GM13977 (cell line): ENCODE data around the gene OLFM1.

Source experiments
- DNase-seq: peaks from one replicate; pipeline ENCODE4 v3.0.0; 2012; ENCODE audit warnings: low spot score
- CTCF ChIP-seq: IDR thresholded peaks from 2 replicates; pipeline ENCODE4 v1.5.1; 2012; ENCODE audit warnings: mild to moderate bottlenecking, control low read depth; ENCODE audit not compliant: insufficient read depth; ENCODE audit errors: extremely low read depth, missing control alignments
- in situ Hi-C: fragments of 300-500 bp; cut with MboI; formaldehyde crosslinking; loops from one replicate; pipeline ENCODE4 v1.12.0; 2022; ENCODE audit warnings: low sequenced_read_pairs, low pct_unique_long_range_greater_than_20kb, mixed read lengths, inconsistent platforms; ENCODE audit not compliant: unreplicated experiment

The OLFM1 gene

DNA sequence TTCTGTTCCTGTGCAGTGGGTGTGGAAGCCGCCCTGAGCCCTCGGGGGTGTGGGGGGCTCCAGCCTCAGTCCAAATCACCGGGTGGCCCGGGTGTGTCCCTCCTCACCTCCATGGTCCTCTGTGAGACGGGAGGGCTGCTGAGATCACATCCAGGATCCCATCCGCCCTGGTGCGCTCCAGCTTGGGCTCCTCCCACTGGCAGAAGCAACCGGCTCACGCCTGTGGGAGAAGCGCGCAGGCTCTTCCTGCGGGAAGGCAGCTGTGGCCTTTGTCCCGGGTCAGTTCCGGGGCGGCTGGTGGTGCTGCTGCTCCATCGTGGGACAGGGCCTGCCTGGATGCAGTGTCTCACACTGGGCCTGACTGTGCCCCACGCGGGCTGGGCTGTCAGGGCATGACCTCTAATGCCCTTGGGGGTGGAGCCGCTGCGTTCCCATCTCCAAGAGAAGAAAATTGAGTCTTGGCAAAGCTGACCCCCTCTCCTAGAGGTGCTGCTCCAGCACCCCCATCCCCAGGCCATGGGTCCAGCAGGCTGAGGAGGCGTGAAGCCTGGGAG, 18.5 kb downstream of the OLFM1 start:
- in situ Hi-C loops = no loop called here

GRCh38 chr9:135106551-135107270, 19.2 kb downstream of the OLFM1 start:
- TF ChIP-seq CTCF = no peak
- in situ Hi-C loops = no loop called here
- no peak for DNase-seq

More for the DNA sequence above, 18.5 kb downstream of the OLFM1 start:
- no peak for TF ChIP-seq CTCF
- DNase-seq = no peak

DNA sequence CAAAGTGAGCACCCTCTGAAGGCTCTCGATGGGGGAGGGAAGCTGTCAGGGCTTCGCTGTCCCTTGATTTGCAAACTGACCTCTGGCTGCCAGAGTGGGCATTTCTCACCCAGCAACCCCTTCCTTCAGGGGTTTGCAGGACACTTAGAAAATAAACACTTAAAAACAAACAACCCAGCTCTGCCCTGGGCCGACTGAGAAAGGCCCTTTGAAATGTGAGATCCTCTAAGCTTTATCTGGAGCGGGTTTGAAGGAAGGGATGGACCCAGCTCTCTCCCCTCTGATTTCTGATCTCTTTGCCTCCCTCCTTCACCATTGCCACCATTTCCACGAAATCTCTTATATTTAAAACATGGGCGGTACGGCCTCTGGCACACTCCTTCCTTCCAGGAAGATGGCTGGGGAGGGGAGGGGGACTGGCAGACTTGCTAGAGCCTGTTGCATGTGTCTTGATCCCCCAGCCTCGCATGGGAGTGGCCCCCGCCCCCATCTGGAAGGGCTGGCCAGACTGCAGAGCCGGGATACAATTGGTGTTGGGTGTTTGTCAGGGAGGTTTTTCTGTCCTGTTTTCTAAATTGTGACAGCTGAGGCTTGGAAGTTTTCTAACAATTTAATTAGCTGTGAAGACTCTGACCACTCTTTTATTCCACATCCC, 20.2 kb downstream of the OLFM1 start:
- in situ Hi-C loops = no loop called here
- DNase-seq = no peak
- TF ChIP-seq CTCF = no peak

- no peak for TF ChIP-seq CTCF
- no peak for DNase-seq
- in situ Hi-C loops = no loop called here
These were observed 21.5 kb downstream of the OLFM1 start for GRCh38 chr9:135108831-135109510.

GRCh38 chr9:135109650-135110049, 22.2 kb downstream of the OLFM1 start:
- in situ Hi-C loops = no loop called here

More at GRCh38 chr9:135109650-135110049, 22.2 kb downstream of the OLFM1 start:
- TF ChIP-seq CTCF = no peak
- no peak for DNase-seq
